Activated T-cell treated with anti-CD3 and anti-CD28 coated beads for 4 hours (primary cell): ENCODE measurements around the gene RUNX1.

Experiments
- DNase-seq: peaks from one replicate; pipeline ENCODE4 v3.0.0-alpha.2; 2020

The RUNX1 gene

GRCh38 chr21:34843562-34843961 lies 205.5 kb downstream of the RUNX1 start:
- DNase-seq = no peak

GRCh38 chr21:34841154-34841553 lies 207.9 kb downstream of the RUNX1 start:
- no peak for DNase-seq

GRCh38 chr21:34840693-34841092 lies 208.4 kb downstream of the RUNX1 start:
- no peak for DNase-seq

- no peak for DNase-seq
These were observed 209.9 kb downstream of the RUNX1 start for GRCh38 chr21:34838956-34839820.

- no peak for DNase-seq
These were observed 212.1 kb downstream of the RUNX1 start for GRCh38 chr21:34836933-34837505.

GRCh38 chr21:34836103-34836932 lies 212.8 kb downstream of the RUNX1 start:
- DNase-seq = no peak

- no peak for DNase-seq
These were observed 213.6 kb downstream of the RUNX1 start for GRCh38 chr21:34835526-34835925.

GRCh38 chr21:34834852-34835501 lies 214.1 kb downstream of the RUNX1 start:
- no peak for DNase-seq

GRCh38 chr21:34834290-34834689 lies 214.8 kb downstream of the RUNX1 start:
- no peak for DNase-seq

- DNase-seq = no peak
These were observed 215.6 kb downstream of the RUNX1 start for GRCh38 chr21:34833465-34833864.

GRCh38 chr21:34830386-34831170 lies 218.5 kb downstream of the RUNX1 start:
- DNase-seq = no peak

- DNase-seq = no peak
These were observed 221.5 kb downstream of the RUNX1 start for GRCh38 chr21:34827445-34828235.

- DNase-seq = no peak
These were observed 222.3 kb downstream of the RUNX1 start for GRCh38 chr21:34826836-34827235.

GRCh38 chr21:34825948-34826548 lies 223.1 kb downstream of the RUNX1 start:
- DNase-seq = no peak

GRCh38 chr21:34825101-34825500 lies 224.0 kb downstream of the RUNX1 start:
- no peak for DNase-seq

- no peak for DNase-seq
These were observed 224.8 kb downstream of the RUNX1 start for GRCh38 chr21:34824314-34824713.

GRCh38 chr21:34822942-34823341 lies 226.2 kb downstream of the RUNX1 start:
- no peak for DNase-seq

GRCh38 chr21:34822168-34822567 lies 226.9 kb downstream of the RUNX1 start:
- DNase-seq = no peak

- no peak for DNase-seq
These were observed 227.4 kb downstream of the RUNX1 start for GRCh38 chr21:34821717-34822116.

GRCh38 chr21:34820051-34820450 lies 229.1 kb downstream of the RUNX1 start:
- DNase-seq = no peak
